DMS53 treated with DMSO at 0.1 percent for 48 hours (cell line): ENCODE data around the gene ECE2.
A peak's percentile ranks its signal among the peaks of the same experiment; 100 is the strongest.
"Not testable (repeated sequence)": the region's sequence is repeated elsewhere in the genome, so short reads cannot be mapped to it uniquely, and the experiment has no call there.

ENCODE experiments used
- DNase-seq: peaks from one replicate; lab custom pipeline; 2025; ENCODE audit not compliant: unreplicated experiment; lab: John Stamatoyannopoulos, UW

ECE2 gene

DNA sequence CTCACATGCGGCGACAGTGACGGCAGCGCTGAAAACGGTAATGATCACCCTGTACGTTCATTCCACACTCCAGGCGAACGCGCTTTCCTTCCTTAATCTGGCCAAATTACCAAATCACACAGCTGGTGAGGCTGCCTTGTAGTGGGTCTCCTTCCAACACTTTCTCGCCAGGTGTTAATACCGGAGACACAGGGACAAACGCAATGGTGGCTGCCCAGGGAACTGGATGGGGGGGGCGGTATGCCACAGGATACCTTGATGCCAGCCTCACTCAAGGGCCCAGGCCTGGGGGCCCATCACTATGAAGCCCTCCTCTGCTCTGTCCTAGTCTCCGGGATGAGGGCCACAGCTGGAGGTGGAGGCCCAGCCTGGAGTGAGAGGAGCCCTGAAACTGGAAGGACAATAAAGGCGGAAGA is 13.1 kb upstream of the ECE2 start:
- DNase-seq: no peak

DNA sequence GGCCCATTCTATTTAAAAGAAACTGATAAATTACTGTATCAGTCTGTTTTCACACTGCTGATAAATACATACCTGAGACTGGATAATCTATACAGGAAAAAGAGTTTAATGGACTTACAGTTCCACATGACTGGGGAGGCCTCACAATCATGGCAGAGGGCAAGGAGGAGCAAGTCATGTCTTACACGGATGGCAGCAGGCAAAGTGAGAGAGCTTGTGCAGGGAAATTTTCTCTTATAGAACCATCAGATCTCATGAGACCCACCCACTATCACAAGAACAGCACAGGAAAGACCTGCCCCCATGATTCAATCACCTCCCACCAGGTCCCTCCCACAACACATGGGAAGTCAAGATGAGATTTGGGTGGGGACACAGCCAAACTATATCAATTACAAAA is 8.6 kb upstream of the ECE2 start:
- DNase-seq: not testable (repeated sequence)

- no peak for DNase-seq
These were observed 3.6 kb upstream of the ECE2 start for GRCh38 chr3:184272269-184272668.

DNA sequence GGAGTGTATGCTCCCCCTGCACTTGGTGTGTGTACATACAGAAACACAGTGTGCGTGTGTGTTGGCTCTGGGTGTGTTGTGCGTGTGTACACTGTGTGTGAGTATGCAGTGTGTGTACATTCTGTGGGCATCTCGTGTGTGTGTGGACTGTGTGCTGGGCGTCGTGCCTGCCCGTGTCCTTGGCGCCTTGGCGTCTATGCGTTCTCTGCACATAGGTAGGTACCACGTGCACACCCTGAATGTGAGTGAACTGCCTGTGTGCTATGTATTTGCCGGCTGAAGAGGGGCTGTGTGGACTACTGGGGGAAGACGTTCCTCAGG is 481 bp upstream of the ECE2 start:
- DNase-seq: no peak

- DNase-seq: no peak
These were observed 1.5 kb downstream of the ECE2 start for GRCh38 chr3:184277366-184277765.

DNA sequence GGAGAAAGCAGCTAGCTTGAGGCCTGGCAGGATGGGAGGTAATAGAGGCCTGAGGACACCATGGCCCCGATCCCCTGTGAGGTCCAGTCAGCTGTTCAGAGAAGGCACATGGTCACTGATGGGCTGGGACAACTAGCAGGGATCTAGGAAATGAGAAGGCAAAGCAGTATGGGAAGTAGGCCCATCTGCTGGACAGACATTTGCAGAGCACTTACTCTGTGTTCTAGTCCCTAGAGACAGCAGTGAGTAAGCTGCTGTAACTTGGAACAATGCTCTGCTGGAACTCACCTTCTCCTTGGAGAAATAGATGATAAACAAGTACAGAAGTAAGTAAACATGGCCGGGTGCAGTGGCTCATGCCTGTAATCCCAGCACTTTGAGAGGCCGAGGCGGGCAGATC is 7.1 kb downstream of the ECE2 start:
- DNase-seq: no peak

DNA sequence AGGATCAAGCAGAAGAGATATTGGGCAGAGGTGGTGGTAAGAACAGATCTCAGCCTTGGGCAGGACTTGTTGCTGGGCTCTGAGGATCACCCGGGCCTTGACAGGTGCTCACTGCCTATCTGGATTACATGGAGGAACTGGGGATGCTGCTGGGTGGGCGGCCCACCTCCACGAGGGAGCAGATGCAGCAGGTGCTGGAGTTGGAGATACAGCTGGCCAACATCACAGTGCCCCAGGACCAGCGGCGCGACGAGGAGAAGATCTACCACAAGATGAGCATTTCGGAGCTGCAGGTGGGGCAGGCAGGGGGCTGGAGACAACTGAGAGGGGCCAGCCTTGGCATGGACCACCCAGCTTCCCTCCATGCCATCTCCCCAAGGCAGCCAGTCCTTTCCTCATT is 7.9 kb downstream of the ECE2 start:
- DNase-seq: no peak

DNA sequence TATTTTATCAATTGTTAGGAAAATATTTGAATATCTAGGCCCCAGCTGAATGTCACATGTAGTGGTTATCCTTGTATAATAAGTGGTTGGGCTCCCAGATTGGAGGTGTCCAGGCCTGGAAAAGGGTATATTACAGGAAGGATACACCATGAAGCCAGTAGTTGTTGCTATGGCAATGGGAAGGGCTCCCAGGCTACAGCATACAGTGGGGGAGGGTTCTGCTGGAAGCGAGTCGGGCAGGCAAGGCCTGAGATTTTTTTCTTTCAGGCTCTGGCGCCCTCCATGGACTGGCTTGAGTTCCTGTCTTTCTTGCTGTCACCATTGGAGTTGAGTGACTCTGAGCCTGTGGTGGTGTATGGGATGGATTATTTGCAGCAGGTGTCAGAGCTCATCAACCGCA is 8.9 kb downstream of the ECE2 start:
- DNase-seq: peak; percentile 73

DNA sequence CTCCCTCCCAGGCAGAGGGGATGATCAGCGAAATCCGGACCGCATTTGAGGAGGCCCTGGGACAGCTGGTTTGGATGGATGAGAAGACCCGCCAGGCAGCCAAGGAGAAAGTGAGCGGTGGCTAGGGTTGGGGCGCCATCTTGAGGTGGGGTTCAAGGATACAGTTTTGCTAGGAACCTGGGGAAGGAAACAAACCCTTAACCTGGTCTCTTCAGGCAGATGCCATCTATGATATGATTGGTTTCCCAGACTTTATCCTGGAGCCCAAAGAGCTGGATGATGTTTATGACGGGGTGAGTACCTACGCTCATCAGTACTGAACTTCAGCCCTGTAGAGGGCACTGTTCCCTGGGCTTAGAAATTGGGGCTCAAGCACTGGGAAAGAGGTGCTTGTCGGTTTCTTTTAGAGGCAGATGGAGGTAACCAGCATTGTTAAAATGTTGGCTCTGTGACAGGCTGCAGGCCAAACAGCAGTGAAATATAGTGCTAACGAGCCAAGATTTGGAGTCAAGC is 13.7 kb downstream of the ECE2 start:
- peak; percentile 51 for DNase-seq

GRCh38 chr3:184290331-184290730 is 14.5 kb downstream of the ECE2 start:
- no peak for DNase-seq

GRCh38 chr3:184291044-184291737 is 15.4 kb downstream of the ECE2 start:
- DNase-seq: no peak

GRCh38 chr3:184291738-184292445 is 16.1 kb downstream of the ECE2 start:
- DNase-seq: no peak

GRCh38 chr3:184295771-184296170 is 19.9 kb downstream of the ECE2 start:
- DNase-seq: peak; percentile 51

DNA sequence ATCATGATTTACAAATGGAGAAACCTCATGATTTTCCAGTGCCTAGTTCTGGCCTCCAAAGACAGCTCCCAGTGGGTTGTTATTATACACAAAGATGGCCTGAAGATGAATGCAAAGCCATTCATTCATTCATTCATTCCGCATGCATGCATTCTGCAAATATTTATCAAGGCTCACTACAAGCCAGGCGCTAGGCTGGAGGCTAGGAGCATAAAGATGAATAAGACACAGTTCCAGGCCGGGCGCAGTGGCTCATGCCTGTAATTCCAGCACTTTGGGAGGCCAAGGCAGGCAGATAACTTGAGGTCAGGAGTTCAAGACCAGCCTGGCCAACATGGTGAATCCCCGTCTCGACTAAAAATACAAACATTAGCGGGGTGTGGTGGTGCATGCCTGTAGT is 20.8 kb downstream of the ECE2 start:
- no peak for DNase-seq

- peak; percentile 77 for DNase-seq
These were observed 23.1 kb downstream of the ECE2 start, which contains the start of gene PSMD2 for GRCh38 chr3:184298759-184299487. PSMD2 (plus strand) TSS chr3:184299241; CDS start chr3:184299267, 26 bp downstream.

DNA sequence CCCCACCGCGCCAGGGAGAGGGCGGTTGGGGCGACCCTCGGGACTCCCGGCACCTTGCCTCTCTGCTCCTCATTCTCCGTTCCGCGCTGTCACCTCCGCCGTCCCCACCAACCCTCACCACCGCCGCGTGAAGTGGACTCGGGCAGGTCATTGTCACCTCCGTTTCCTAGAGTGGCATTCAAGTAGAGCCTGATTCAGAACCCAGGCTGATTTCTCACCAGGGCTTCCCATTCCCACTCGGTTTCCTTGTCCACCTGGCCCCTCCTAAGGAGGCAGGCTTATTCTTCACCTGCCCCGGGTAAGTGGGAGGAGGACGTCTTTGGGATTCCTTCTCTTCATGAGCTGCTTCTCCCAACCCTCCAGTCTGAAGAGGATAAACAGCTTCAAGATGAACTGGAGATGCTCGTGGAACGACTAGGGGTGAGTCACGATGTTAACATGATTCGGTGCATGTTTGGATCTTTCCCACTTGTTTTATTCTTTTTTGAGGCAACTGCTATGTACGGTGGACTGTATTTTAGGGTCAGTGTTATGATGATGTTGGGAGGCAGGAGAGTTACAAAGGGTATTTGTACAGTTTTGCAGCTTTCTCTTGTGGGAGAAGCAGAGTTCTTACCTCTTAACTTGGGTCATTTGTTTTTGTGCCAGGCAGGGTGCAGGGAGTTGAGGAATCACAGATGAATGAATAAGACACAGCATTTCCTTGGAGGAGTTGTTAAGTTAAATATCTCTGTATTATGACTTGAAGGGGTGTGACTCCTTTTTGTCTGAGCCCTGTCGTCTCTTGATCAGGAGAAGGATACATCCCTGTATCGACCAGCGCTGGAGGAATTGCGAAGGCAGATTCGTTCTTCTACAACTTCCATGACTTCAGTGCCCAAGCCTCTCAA is 23.9 kb downstream of the ECE2 start:
- no peak for DNase-seq

GRCh38 chr3:184300378-184300720 is 24.5 kb downstream of the ECE2 start:
- DNase-seq: no peak

GRCh38 chr3:184305577-184305976 is 29.8 kb downstream of the ECE2 start:
- peak; percentile 7 for DNase-seq

DNA sequence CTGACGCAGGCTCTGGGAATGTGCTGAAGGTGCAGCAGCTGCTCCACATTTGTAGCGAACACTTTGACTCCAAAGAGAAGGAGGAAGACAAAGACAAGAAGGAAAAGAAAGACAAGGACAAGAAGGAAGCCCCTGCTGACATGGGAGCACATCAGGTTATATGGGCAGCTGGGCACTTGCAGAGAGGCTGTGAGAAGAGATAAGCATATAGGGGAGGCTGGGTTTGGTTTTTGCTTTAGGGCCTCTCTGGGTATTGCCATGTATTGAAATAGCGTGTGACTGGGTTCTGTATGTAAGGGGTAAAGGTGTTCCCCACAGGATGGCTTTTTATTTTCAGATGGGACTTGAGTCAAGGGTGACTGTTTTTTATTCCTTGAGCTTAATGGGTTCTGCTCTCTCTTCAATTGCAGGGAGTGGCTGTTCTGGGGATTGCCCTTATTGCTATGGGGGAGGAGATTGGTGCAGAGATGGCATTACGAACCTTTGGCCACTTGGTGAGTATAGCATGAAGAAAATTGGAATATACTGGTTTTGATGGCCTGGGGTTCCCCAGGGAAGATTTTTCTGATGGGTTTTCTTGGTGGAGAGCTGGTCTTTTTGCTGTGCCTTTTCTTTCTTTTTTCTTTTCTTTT is 30.6 kb downstream of the ECE2 start:
- no peak for DNase-seq

GRCh38 chr3:184307915-184308314 is 32.1 kb downstream of the ECE2 start:
- no peak for DNase-seq

GRCh38 chr3:184308744-184309143 is 32.9 kb downstream of the ECE2 start:
- no peak for DNase-seq
